AG09319 (cell line): ENCODE data around the gene LALBA.

Source experiments
- DNase-seq: peaks from one replicate; pipeline ENCODE4 v3.0.0-alpha.2; 2010; ENCODE audit warnings: low read depth; ENCODE audit errors: extremely low read depth
- CTCF ChIP-seq: IDR thresholded peaks from 2 replicates; pipeline ENCODE4 v1.5.1; 2011; ENCODE audit warnings: low read depth, mild to moderate bottlenecking, inconsistent platforms, low read length, moderate library complexity

LALBA gene

GRCh38 chr12:48569946-48570345 lies at the start of gene LALBA:
TSS of gene LALBA (minus strand) at chr12:48570046. CDS start at chr12:48570020, 26 bp downstream.
- no peak for DNase-seq
- TF ChIP-seq CTCF, result no peak

- TF ChIP-seq CTCF, result peak; percentile 99
- peak; percentile 23 for DNase-seq
These were observed 48.7 kb upstream of the LALBA start for GRCh38 chr12:48618541-48618940.

GRCh38 chr12:48615681-48616080 lies 45.8 kb upstream of the LALBA start:
- no peak for TF ChIP-seq CTCF
- DNase-seq, result no peak

GRCh38 chr12:48613321-48613720 lies 43.5 kb upstream of the LALBA start:
- no peak for DNase-seq
- TF ChIP-seq CTCF, result no peak

GRCh38 chr12:48602192-48602989 lies 32.5 kb upstream of the LALBA start:
- no peak for DNase-seq
- no peak for TF ChIP-seq CTCF

GRCh38 chr12:48601013-48601756 lies 31.3 kb upstream of the LALBA start:
- DNase-seq, result no peak

More at GRCh38 chr12:48601013-48601756, 31.3 kb upstream of the LALBA start:
- no peak for TF ChIP-seq CTCF
